GM18868 (cell line): ENCODE data around the gene CXCL5.

Experiments
- ATAC-seq: cut with Tn5 transposase; IDR thresholded peaks from one replicate; pipeline ENCODE4 v1.9.1; 2021; ENCODE audit warnings: mild to moderate bottlenecking, moderate library complexity; ENCODE audit not compliant: unreplicated experiment

Gene CXCL5

GRCh38 chr4:73998040-73999011 lies at the start of gene CXCL5:
TSS of gene CXCL5 (minus strand) at chr4:73998677. CDS start at chr4:73998581, 96 bp downstream.
- no peak for ATAC-seq

- ATAC-seq, result no peak
Measured at GRCh38 chr4:74047152-74047551, 48.7 kb upstream of the CXCL5 start.

- no peak for ATAC-seq
Measured at GRCh38 chr4:74045772-74046171, 47.3 kb upstream of the CXCL5 start.

- ATAC-seq, result no peak
Measured at GRCh38 chr4:74045247-74045646, 46.8 kb upstream of the CXCL5 start.

GRCh38 chr4:74044677-74045076 lies 46.2 kb upstream of the CXCL5 start:
- ATAC-seq, result no peak

GRCh38 chr4:74042681-74043080 lies 44.2 kb upstream of the CXCL5 start:
- ATAC-seq, result no peak

- no peak for ATAC-seq
Measured at GRCh38 chr4:74041418-74041817, 42.9 kb upstream of the CXCL5 start.

- no peak for ATAC-seq
Measured at GRCh38 chr4:74039315-74039763, 40.9 kb upstream of the CXCL5 start.

- peak; percentile 74 for ATAC-seq
Measured at GRCh38 chr4:74038425-74039314, 40.2 kb upstream of the CXCL5 start, which contains the start of gene CXCL3. TSS of gene CXCL3 (minus strand) at chr4:74038689. CDS start at chr4:74038611, 78 bp downstream.

GRCh38 chr4:74038086-74038424 lies 39.6 kb upstream of the CXCL5 start:
- ATAC-seq, result no peak

GRCh38 chr4:74037076-74037955 lies 38.8 kb upstream of the CXCL5 start:
- no peak for ATAC-seq

- ATAC-seq, result no peak
Measured at GRCh38 chr4:74033739-74034138, 35.3 kb upstream of the CXCL5 start.

GRCh38 chr4:74032064-74032463 lies 33.6 kb upstream of the CXCL5 start:
- no peak for ATAC-seq

GRCh38 chr4:74031576-74031975 lies 33.1 kb upstream of the CXCL5 start:
- no peak for ATAC-seq

- ATAC-seq, result no peak
Measured at GRCh38 chr4:74030285-74030684, 31.8 kb upstream of the CXCL5 start.

GRCh38 chr4:74028504-74028903 lies 30.0 kb upstream of the CXCL5 start:
- ATAC-seq, result no peak

GRCh38 chr4:74023709-74024108 lies 25.2 kb upstream of the CXCL5 start:
- no peak for ATAC-seq

GRCh38 chr4:74021601-74022000 lies 23.1 kb upstream of the CXCL5 start:
- ATAC-seq, result no peak

GRCh38 chr4:74018771-74019170 lies 20.3 kb upstream of the CXCL5 start:
- no peak for ATAC-seq

GRCh38 chr4:74018116-74018515 lies 19.6 kb upstream of the CXCL5 start:
- ATAC-seq, result no peak

GRCh38 chr4:74016068-74016467 lies 17.6 kb upstream of the CXCL5 start:
- no peak for ATAC-seq
